Breast epithelium (tissue), 3 donors: ENCODE results near the gene CRELD2.

Source experiments
- CTCF ChIP-seq, 3 donors: fragments of 450-650 bp; IDR thresholded peaks; one replicate each; pipeline ENCODE4 v1.5.1; 2016 to 2017; ENCODE audit warnings: antibody characterized with exemption in 3 of 3, mild to moderate bottlenecking in 3 of 3, moderate library complexity in 3 of 3
- POLR2A ChIP-seq: fragments of 450-650 bp; IDR thresholded peaks from one replicate; pipeline ENCODE4 v1.6.1; 2016; ENCODE audit warnings: antibody characterized with exemption, mild to moderate bottlenecking, moderate library complexity
- POLR2AphosphoS5 ChIP-seq, 3 donors: sonication (generic); formaldehyde crosslinking; IDR thresholded peaks; one replicate each; pipeline ENCODE4 v1.6.1; 2017; ENCODE audit warnings: antibody characterized with exemption in 3 of 3

GRCh38 chr22:49937758-49938564, 19.5 kb downstream of the CRELD2 start:
- TF ChIP-seq POLR2A = no peak
- TF ChIP-seq CTCF (IDR thresholded peaks at IDR 0.05) = no peak
- TF ChIP-seq POLR2AphosphoS5 (IDR thresholded peaks at IDR 0.05) = peak; percentile 44 to 48 (median 46)
